Stimulated activated CD8-positive, alpha-beta memory T cell treated with anti-CD3 and anti-CD28 coated beads, Interleukin-12 subunit alpha, Interleukin-12 subunit beta, amount 100 ng/mL, for 1 hour (primary cell): ENCODE measurements around the gene FAM43B.
A peak's percentile ranks its signal among the peaks of the same experiment; 100 is the strongest.
"Not testable (repeated sequence)": the region's sequence is repeated elsewhere in the genome, so short reads cannot be mapped to it uniquely, and the experiment has no call there.

ENCODE experiments used
- DNase-seq: peaks from one replicate; pipeline ENCODE4 v3.0.0-alpha.2; 2020; ENCODE audit warnings: low read depth

The FAM43B gene, protein sequence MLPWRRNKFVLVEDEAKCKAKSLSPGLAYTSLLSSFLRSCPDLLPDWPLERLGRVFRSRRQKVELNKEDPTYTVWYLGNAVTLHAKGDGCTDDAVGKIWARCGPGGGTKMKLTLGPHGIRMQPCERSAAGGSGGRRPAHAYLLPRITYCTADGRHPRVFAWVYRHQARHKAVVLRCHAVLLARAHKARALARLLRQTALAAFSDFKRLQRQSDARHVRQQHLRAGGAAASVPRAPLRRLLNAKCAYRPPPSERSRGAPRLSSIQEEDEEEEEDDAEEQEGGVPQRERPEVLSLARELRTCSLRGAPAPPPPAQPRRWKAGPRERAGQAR

GRCh38 chr1:20551945-20552727 lies at the start of gene FAM43B:
Gene FAM43B, plus strand, starts transcription at chr1:20552573. Its CDS starts 401 bp downstream, at chr1:20552974.
- DNase-seq: no peak

DNA sequence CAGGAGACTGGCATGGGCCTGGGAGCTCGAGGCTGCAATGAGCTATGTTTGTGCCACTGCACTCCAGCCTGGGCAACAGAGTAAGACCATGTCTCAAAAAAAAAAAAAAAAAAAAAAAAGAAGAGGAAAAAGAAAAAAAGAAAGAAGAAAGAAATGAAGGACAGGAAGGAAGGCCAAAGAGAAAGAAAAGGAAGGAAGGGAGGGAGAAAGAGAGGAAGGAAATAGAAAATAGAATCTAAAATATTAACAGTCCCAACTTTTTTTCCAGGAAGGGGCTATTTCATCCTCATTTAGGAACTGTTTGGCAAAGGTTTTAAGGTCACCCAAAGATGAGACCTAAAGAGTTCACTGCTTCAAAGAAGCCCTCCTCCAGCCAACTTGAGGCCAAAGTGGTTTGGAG lies 46.9 kb upstream of the FAM43B start:
- no peak for DNase-seq

DNA sequence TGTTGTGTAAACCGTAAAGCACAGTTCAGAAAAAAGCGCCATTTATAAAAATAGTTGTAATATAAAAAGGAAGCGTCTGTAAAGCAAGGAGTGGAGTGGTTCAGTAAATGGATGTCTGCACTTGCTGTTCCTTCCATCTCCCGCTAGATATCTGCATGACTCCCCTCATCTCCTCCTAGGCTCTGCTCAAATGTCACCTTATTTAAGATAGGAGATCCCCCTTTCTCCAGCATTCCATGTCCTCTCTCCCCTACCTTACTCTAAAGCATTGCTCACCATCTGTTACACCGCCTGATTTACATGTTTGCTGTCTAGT lies 45.2 kb upstream of the FAM43B start:
- no peak for DNase-seq

GRCh38 chr1:20507564-20508410 lies 44.6 kb upstream of the FAM43B start, which contains the start of gene MUL1:
Gene MUL1, minus strand, starts transcription at chr1:20508151. Its CDS starts 127 bp downstream, at chr1:20508024.
- peak; percentile 94 for DNase-seq

GRCh38 chr1:20508411-20508771 lies 44.0 kb upstream of the FAM43B start:
- no peak for DNase-seq

DNA sequence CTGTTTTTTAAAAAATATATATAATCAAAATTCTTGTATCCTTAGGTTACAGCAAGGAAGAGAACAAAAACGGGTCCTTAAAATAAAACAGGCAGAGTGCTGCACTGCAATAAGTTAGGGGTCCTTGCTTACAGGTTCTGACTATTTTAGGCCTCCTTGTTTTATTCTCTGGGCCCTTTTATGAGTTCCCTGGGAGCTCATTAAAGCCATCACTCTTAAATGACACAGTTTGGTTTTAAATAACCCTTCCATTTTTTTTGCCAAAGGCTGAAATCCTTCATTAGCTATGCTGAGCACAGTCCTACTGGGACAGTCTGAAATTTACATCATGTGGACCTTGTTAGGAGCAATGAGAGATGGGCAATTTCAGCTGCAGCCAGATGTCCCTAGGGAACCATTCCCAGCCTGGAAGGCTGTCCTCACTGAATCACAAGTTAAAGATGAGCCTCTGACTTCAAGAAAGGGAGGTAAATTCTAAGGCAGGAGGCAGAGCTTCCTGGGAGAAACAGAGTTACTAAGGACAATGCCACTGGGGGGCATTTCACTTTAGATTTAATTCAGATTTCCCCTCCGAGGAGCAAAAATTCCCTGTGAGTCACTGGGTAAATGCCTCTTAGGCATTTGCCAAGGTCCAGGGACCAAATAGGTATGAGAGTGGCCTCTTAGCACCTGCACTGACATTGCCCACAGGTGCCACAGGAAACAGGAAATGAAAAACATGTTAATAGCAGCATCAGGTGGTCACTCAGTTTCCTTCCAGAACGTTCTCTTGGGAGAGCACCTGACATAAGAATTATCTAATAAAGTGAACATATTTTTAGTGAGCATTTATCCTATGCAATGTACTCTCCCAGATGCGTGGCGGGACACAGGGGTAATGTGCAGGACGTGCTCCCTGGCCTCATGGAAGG lies 40.6 kb upstream of the FAM43B start:
- DNase-seq: no peak

DNA sequence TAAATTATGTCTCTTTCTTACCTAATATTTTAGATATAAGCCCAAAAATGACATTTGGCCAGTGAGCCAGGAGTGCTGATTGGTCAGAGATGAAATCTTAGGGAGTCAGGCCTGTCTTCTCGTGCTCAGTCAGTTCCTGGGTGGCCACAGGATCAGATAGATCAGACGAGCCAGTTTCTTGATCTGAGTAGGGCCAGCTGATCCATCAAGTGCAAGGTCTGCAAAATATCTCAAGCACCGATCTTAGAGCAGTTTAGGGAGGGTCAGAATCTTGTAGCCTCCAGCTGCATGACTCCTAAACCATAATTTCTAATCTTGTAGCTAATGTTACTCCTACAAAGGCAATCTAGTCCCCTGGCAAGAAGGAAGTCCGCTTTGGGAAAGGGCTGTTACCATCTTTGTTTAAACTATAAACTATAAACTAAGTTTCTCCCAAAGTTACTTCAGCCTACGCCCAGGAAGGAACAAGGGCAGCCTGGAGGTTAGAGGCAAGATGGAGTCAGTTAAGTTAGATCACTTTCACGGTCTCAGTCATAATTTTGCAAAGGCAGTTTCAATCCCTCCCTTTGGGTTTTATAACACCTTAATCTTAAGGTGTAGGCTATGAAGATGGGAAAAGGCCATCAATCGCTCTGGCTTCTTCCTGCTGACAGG lies 32.6 kb upstream of the FAM43B start:
- DNase-seq: not testable (repeated sequence)

- DNase-seq: peak; percentile 46
Measured at GRCh38 chr1:20521960-20522861, 30.2 kb upstream of the FAM43B start.

- no peak for DNase-seq
Measured at GRCh38 chr1:20526267-20526666, 26.1 kb upstream of the FAM43B start.

DNA sequence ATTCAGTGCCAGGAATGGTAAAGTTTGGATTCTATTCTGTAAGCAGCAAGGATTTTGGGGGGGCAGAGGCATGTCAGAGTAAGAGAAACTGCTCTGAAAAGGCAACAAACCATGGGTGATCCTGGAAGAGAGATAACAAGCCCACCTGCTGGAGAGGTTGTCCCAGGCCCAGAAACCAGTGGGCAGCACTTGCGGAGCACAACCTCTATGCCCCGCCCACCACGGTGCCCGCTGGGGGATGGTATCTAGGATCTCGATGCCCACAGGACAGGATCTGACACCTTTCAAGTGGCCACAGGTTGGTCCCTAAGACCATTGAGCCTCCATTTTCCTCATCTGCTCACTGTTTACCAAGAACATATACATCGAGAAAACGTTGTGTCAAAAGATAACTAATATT lies 24.2 kb upstream of the FAM43B start:
- DNase-seq: no peak

DNA sequence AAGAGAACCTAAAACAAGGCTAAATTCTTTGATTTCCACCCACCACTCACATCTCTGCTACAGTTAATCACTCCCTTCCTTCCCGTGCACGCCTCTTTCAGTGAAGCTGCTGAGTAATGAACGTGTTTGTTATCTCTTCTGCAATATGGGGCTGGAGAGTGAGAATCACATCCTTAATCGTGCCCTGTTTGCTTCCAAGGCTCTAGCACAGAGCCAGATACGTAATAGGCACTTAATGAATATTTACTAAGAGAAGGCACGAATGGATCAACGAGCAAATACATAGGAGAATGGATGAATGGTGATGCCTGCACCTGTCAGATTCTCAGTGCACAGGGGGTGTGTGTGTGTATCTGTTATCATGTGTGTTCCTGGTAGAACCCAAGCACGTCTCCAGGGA lies 22.1 kb upstream of the FAM43B start:
- no peak for DNase-seq

DNA sequence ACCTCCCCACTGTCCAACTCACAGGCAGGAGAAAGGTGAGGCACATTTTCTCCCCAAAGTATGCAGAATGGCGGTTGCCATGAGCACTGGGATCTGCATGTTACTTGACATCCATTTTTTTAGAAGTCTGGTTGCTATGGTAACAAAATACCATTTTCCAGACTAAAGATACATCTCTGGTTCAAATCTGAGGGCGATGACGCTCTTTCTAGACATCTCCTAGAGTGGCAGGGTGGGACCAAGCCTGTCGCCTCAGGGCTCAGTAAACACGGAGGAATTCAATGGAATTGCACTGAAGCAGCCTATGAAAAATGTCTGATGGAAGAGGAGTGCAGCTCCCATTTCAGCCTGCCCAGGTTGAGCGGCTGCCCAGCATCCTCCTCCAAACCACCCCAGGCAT lies 21.5 kb upstream of the FAM43B start:
- DNase-seq: no peak

DNA sequence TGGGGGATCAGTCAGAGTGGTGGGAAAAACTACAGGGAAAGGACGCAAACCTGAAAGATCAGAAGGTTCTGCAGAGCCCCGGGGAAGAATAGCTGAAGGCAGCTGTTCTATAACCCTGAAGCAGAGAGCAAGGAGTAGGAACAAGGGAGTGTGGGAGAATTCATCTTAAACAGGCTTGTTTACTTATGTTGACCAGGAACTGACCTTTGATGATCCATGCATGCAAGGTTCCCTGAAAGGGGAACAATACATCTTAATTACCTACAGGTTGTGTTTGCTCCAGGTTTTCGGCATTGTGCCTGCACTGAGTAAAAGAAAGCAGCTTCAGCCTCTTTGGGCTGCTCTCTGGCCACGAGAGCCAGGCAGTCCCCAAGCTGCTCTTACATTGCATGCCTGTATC lies 18.7 kb upstream of the FAM43B start:
- no peak for DNase-seq

GRCh38 chr1:20534659-20535417 lies 17.5 kb upstream of the FAM43B start:
- DNase-seq: no peak

- DNase-seq: no peak
Measured at GRCh38 chr1:20538227-20538626, 14.1 kb upstream of the FAM43B start.

DNA sequence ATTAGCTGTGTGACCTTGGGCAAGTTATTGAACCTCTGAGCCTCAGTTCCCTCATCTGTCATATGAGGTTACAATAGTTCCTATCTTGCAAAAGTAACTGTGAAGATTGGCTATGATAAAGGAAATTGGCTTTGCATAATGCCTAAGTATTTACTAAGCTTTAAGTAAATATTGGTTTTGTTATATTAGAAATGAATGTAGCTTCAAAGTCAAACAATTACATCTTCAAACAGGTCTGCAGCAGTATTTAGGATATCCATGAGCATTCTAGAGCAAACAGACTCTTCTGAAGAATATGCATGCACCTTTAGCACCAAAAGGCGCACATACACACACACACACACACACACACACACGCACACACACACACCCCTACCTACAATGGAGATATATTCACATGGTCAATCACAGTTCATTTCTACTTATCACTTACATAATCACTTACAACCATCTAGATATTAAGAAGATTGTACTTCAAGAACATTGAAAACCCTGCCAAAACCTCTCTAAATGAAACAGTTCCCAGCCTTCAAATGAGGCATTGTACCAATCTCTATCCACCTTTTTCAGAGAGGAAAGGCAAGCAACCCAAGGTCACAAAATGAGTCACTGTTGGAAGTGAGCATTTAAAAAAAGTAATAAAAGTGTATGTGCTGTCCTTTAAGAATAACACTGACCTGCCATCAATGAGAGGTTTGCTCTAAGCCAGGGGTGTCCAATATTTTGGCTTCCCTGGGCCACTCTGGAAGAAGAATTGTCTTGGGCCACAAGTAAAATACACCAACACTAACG lies 13.4 kb upstream of the FAM43B start:
- no peak for DNase-seq

- no peak for DNase-seq
Measured at GRCh38 chr1:20540281-20540680, 12.1 kb upstream of the FAM43B start.

DNA sequence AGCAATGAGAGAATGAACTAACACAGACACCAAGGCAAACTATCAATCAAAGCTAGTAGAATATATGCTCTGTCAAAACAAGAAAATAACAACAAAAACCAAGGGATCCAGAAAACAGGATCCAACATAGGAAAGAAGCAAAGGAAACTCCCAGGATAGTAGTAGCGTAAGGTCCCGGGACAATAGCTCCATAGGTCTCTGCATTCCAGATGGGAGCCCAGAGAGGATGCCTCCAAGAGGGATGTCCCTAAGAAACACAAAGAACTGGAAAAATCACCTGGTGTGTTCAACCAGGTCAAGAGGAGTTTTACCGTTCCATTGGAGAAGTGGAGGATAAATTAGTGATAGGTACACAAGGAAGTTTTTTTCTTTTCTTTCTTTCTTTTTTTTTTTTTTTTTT lies 5.7 kb upstream of the FAM43B start:
- DNase-seq: no peak
